Caco-2 (cell line): ENCODE results near the gene TRPV3. TPM values are rescaled to one million over a fixed set of nuclear protein-coding genes. Genes with fewer than 3 reads are reported as not detected.
"Not testable (repeated sequence)": the region's sequence is repeated elsewhere in the genome, so short reads cannot be mapped to it uniquely, and the experiment has no call there.

Source experiments
- BruUV-seq: library from RNA; stranded (reverse); fragments of 400-500 nt; replicated peaks from 2 replicates; lab custom pipeline; 2021; lab: Mats Ljungman, UMichigan
- CTCF ChIA-PET: fragments of 300-600 bp; sonication (Branson Sonifier 250); formaldehyde crosslinking; loops from one replicate; lab custom pipeline; 2022; ENCODE audit warnings: antibody characterized with exemption; lab: Charles Lee
- POLR2A ChIA-PET: fragments of 300-600 bp; sonication (Branson Sonifier 250); formaldehyde crosslinking; loops from one replicate; lab custom pipeline; 2022; ENCODE audit warnings: antibody characterized with exemption; lab: Charles Lee
- DNase-seq, 2 experiments: peaks; one replicate each; pipeline versions ENCODE4 v3.0.0 to v3.0.0-alpha.2; 2020 to 2022
- H3K27me3 ChIP-seq: replicated peaks from 2 replicates; pipeline ENCODE4 v1.6.0; 2011; ENCODE audit warnings: low read length; ENCODE audit not compliant: control insufficient read depth, insufficient read depth
- H3K36me3 ChIP-seq: 2 replicates; pipeline ENCODE4 v1.5.1; 2011; ENCODE audit warnings: low read length; ENCODE audit not compliant: control insufficient read depth, insufficient read depth
- H3K4me1 ChIP-seq: fragments of 250-450 bp; sonication (Bioruptor Pico); 2 replicates; pipeline ENCODE4 v1.5.1; 2020; ENCODE audit warnings: mild to moderate bottlenecking
- H3K4me3 ChIP-seq: 2 replicates; pipeline ENCODE4 v1.5.1; 2011; ENCODE audit warnings: low read depth, mild to moderate bottlenecking, control low read depth, low read length
- H3K9me3 ChIP-seq: fragments of 250-450 bp; sonication (Bioruptor Pico); 2 replicates; pipeline ENCODE4 v1.5.1; 2020; ENCODE audit warnings: mild to moderate bottlenecking, moderate library complexity
- H3K27ac Mint-ChIP-seq: one replicate; pipeline ENCODE4 v1.8.0; 2022; ENCODE audit warnings: mixed read lengths; ENCODE audit not compliant: unreplicated experiment
- H3K27me3 Mint-ChIP-seq: one replicate; pipeline ENCODE4 v1.8.0; 2022; ENCODE audit warnings: mixed read lengths; ENCODE audit not compliant: insufficient read depth, unreplicated experiment
- H3K36me3 Mint-ChIP-seq: one replicate; pipeline ENCODE4 v1.8.0; 2022; ENCODE audit warnings: mild to moderate bottlenecking, mixed read lengths; ENCODE audit not compliant: insufficient read depth, unreplicated experiment
- H3K4me1 Mint-ChIP-seq: one replicate; pipeline ENCODE4 v1.8.0; 2022; ENCODE audit warnings: low read depth, mixed read lengths; ENCODE audit not compliant: unreplicated experiment
- H3K4me3 Mint-ChIP-seq: one replicate; pipeline ENCODE4 v1.8.0; 2022; ENCODE audit warnings: mild to moderate bottlenecking, moderate library complexity, mixed read lengths; ENCODE audit not compliant: unreplicated experiment
- H3K9me3 Mint-ChIP-seq: one replicate; pipeline ENCODE4 v1.8.0; 2022; ENCODE audit warnings: mixed read lengths; ENCODE audit not compliant: unreplicated experiment
- intact Hi-C: fragments of 100-400 bp; cut with micrococcal nuclease; formaldehyde crosslinking; loops from one replicate; pipeline ENCODE4 v1.10.0; 2022; ENCODE audit not compliant: unreplicated experiment
- total RNA-seq: library from RNA; stranded (reverse); gene quantifications from 2 replicates; pipeline ENCODE4 v1.2.3, GENCODE V29; 2022
- TF ChIP-seq, protein P1 (sequence below), 2 experiments: fragments of 200-600 bp in 1 of 2; IDR thresholded peaks; 1 replicate in 1 of 2; 2 replicates in 1 of 2; pipeline versions ENCODE4 v1.5.1 to v1.8.0; 2011 to 2022; ENCODE audit warnings: antibody characterized with exemption in 1 of 2, control low read depth in 1 of 2, inconsistent platforms in 1 of 2, low read depth in 1 of 2, low read length in 1 of 2, mild to moderate bottlenecking in 1 of 2, moderate library complexity in 1 of 2; ENCODE audit not compliant: insufficient read depth in 1 of 2, severe bottlenecking in 1 of 2, unreplicated experiment in 1 of 2

TRPV3 gene
- total RNA-seq, 1 experiment from 2014 or later, result 8.4 TPM

DNA sequence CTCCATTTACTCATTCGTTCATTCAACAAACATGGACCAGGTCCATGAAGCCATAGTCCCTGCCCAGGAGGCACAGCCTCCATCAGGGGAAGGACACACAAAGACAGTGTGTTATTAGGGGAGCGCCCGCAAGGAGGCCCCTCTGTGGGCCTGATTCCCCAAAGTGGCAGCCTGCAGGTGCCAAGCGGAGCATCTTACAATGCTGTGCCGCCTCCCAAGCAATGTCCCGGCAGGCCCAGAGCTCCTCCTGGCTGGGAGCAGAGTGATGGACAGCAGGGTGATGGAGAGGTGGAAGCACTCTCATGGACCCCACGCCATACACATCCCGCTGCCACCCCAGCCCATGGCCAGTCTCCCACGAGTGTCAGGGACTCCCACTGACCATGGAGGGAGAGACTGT, 25.8 kb upstream of the TRPV3 start:
- Histone ChIP-seq H3K4me3 (no peak overlapping the region), H3K9me3 (no peaks in the 10 kb centered on the region), H3K27me3 (no peaks in the 10 kb centered on the region), H3K4me1 (no peaks in the 10 kb centered on the region), H3K36me3 (no peaks in the 10 kb centered on the region)
- Mint-ChIP-seq H3K4me3 (no peak overlapping the region), H3K27me3 (no peaks in the 10 kb centered on the region), H3K9me3 (no peaks in the 10 kb centered on the region), H3K27ac (no peak overlapping the region), H3K36me3 (no peaks in the 10 kb centered on the region), H3K4me1 (no peaks in the 10 kb centered on the region)
- intact Hi-C loops, result no loop called here
- TF ChIP-seq, protein P1, sequence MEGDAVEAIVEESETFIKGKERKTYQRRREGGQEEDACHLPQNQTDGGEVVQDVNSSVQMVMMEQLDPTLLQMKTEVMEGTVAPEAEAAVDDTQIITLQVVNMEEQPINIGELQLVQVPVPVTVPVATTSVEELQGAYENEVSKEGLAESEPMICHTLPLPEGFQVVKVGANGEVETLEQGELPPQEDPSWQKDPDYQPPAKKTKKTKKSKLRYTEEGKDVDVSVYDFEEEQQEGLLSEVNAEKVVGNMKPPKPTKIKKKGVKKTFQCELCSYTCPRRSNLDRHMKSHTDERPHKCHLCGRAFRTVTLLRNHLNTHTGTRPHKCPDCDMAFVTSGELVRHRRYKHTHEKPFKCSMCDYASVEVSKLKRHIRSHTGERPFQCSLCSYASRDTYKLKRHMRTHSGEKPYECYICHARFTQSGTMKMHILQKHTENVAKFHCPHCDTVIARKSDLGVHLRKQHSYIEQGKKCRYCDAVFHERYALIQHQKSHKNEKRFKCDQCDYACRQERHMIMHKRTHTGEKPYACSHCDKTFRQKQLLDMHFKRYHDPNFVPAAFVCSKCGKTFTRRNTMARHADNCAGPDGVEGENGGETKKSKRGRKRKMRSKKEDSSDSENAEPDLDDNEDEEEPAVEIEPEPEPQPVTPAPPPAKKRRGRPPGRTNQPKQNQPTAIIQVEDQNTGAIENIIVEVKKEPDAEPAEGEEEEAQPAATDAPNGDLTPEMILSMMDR (IDR thresholded peaks at IDR 0.05; ENCODE audit: insufficient read depth in 1 of 2, low read depth in 1 of 2, low read length in 1 of 2, severe bottlenecking in 1 of 2, unreplicated experiment in 1 of 2), result no peak
- no TSS peak for BruUV-seq
- DNase-seq, result no peak
- ChIA-PET POLR2A (no interaction called here), CTCF (no interaction called here)

DNA sequence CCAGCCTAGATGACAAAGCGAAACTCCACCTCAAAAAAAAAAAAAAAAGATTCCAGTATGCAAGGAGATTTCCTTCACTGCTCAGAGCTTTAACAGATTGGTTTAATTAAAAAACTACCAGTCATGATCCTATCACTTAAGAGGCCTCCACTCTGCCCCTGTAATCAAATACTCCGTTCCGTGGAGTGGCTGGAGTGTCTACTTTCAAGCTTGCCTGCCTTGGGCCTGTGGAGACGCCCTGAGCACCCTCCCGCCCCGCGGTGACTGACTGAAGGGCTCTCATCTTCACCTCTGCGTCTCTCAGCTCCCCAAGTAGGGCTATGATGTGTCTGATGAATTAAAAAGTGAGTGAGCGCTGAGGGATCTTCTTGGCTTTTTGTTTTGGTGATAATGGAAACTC, 25.3 kb upstream of the TRPV3 start:
- POLR2A ChIA-PET, result no interaction called here
- H3K9me3 Mint-ChIP-seq, result no peaks in the 10 kb centered on the region
- intact Hi-C loops, result no loop called here
- H3K27ac Mint-ChIP-seq, result no peak overlapping the region
- Histone ChIP-seq H3K27me3 (no peaks in the 10 kb centered on the region), H3K9me3 (no peaks in the 10 kb centered on the region), H3K4me1 (no peaks in the 10 kb centered on the region), H3K4me3 (no peak overlapping the region), H3K36me3 (no peaks in the 10 kb centered on the region)
- H3K4me1 Mint-ChIP-seq, result no peaks in the 10 kb centered on the region
- no TSS peak for BruUV-seq
- H3K36me3 Mint-ChIP-seq, result no peaks in the 10 kb centered on the region
- DNase-seq, result no peak
- H3K4me3 Mint-ChIP-seq, result no peak overlapping the region
- CTCF ChIA-PET, result no interaction called here
- TF ChIP-seq, protein P1 (IDR thresholded peaks at IDR 0.05; ENCODE audit: insufficient read depth in 1 of 2, low read depth in 1 of 2, low read length in 1 of 2, severe bottlenecking in 1 of 2, unreplicated experiment in 1 of 2), result no peak
- H3K27me3 Mint-ChIP-seq, result no peaks in the 10 kb centered on the region

DNA sequence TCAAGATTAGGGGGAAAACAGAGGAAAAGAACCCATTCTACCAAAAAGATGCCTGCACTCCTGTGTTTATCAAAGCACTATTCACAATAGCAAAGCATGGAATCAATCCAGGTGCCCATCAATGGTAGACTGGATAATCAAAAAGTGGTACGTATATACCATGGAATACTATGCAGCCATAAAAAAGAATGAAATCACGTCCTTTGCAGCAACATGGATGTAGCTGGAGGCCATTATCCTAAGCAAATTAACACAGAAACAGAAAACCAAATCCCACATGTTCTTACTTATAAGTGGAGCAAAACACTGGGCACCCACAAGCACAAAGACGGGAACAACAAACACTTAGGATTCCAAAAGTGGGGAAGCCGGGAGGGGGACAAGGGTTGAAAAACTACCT, 21.1 kb upstream of the TRPV3 start:
- DNase-seq, H3K36me3 Mint-ChIP-seq, H3K9me3 ChIP-seq, H3K36me3 ChIP-seq, BruUV-seq, H3K27ac Mint-ChIP-seq, POLR2A ChIA-PET, H3K4me3 ChIP-seq, H3K4me3 Mint-ChIP-seq, CTCF ChIA-PET, H3K27me3 Mint-ChIP-seq, intact Hi-C loops, H3K27me3 ChIP-seq, H3K9me3 Mint-ChIP-seq, H3K4me1 ChIP-seq, H3K4me1 Mint-ChIP-seq: not testable (repeated sequence)

DNA sequence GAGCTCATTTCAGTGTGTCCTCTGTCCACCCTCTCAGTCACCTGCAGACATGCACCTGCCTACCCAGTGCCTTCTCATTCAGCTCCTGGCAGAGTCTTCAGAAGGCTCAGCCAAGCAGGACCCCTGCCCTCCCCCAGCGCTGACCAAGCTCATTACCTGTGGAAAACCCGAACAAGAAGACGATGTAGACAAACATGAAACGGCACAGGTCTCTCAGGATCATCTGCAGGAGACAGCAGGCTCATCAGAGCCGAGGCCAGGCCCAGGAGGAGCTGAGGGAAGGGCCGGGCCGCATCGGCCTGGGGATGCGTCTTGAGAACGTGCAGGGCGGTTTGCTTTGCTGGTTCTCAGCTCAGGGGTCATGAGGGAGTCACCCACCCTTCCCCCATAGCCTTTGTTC, 19.4 kb upstream of the TRPV3 start:
- TF ChIP-seq, protein P1 (IDR thresholded peaks at IDR 0.05; ENCODE audit: insufficient read depth in 1 of 2, low read depth in 1 of 2, low read length in 1 of 2, severe bottlenecking in 1 of 2, unreplicated experiment in 1 of 2), result no peak
- CTCF ChIA-PET, result no interaction called here
- no TSS peak for BruUV-seq

More for the DNA sequence above, 19.4 kb upstream of the TRPV3 start:
- Histone ChIP-seq H3K36me3 (no peaks in the 10 kb centered on the region), H3K9me3 (no peaks in the 10 kb centered on the region), H3K4me3 (no peak overlapping the region), H3K4me1 (no peaks in the 10 kb centered on the region), H3K27me3 (no peaks in the 10 kb centered on the region)
- Mint-ChIP-seq H3K9me3 (no peaks in the 10 kb centered on the region), H3K4me1 (no peaks in the 10 kb centered on the region), H3K4me3 (no peak overlapping the region), H3K27me3 (no peaks in the 10 kb centered on the region), H3K36me3 (no peaks in the 10 kb centered on the region), H3K27ac (no peak overlapping the region)
- DNase-seq, result no peak
- POLR2A ChIA-PET, result no interaction called here
- intact Hi-C loops, result no loop called here
